COLO668 (cell line): ENCODE measurements around the gene PLCG2.
"Not testable (repeated sequence)": the region's sequence is repeated elsewhere in the genome, so short reads cannot be mapped to it uniquely, and the experiment has no call there.

Experiments
- DNase-seq: peaks from one replicate; lab custom pipeline; 2025; ENCODE audit not compliant: unreplicated experiment; lab: John Stamatoyannopoulos, UW

PLCG2 gene

GRCh38 chr16:81752876-81753227 lies 26.2 kb upstream of the PLCG2 start:
- no peak for DNase-seq

GRCh38 chr16:81754858-81755257 lies 24.2 kb upstream of the PLCG2 start:
- DNase-seq, result no peak

- no peak for DNase-seq
These were observed 23.0 kb upstream of the PLCG2 start for GRCh38 chr16:81755915-81756614.

GRCh38 chr16:81756615-81757356 lies 22.3 kb upstream of the PLCG2 start:
- DNase-seq, result no peak

- no peak for DNase-seq
These were observed 20.7 kb upstream of the PLCG2 start for GRCh38 chr16:81758376-81758775.

GRCh38 chr16:81762322-81762721 lies 16.8 kb upstream of the PLCG2 start:
- DNase-seq, result not testable (repeated sequence)

- DNase-seq, result no peak
These were observed 13.8 kb upstream of the PLCG2 start for GRCh38 chr16:81765111-81765919.

- peak; percentile 43 for DNase-seq
These were observed 13.1 kb upstream of the PLCG2 start for GRCh38 chr16:81765969-81766368.

GRCh38 chr16:81767987-81768592 lies 11.0 kb upstream of the PLCG2 start:
- DNase-seq, result peak; percentile 36

- DNase-seq, result no peak
These were observed 9.1 kb upstream of the PLCG2 start for GRCh38 chr16:81770008-81770407.

- DNase-seq, result no peak
These were observed 4.7 kb upstream of the PLCG2 start for GRCh38 chr16:81774348-81774747.

- no peak for DNase-seq
These were observed 3.5 kb upstream of the PLCG2 start for GRCh38 chr16:81775570-81775969.

- no peak for DNase-seq
These were observed 860 bp upstream of the PLCG2 start for GRCh38 chr16:81778231-81778630.

GRCh38 chr16:81779536-81780320 lies 637 bp downstream of the PLCG2 start:
- peak; percentile 36 for DNase-seq

- DNase-seq, result no peak
These were observed 1.3 kb downstream of the PLCG2 start for GRCh38 chr16:81780350-81780749.

- DNase-seq, result no peak
These were observed 3.1 kb downstream of the PLCG2 start for GRCh38 chr16:81782236-81782635.

- no peak for DNase-seq
These were observed 5.1 kb downstream of the PLCG2 start for GRCh38 chr16:81784072-81784795.

- DNase-seq, result no peak
These were observed 6.2 kb downstream of the PLCG2 start for GRCh38 chr16:81785138-81785924.

- DNase-seq, result peak; percentile 40
These were observed 7.2 kb downstream of the PLCG2 start for GRCh38 chr16:81786321-81786720.
